Esophagus squamous epithelium (tissue), 5 donors: ENCODE data around the gene PRKAG1. TPM values are rescaled to one million over a fixed set of nuclear protein-coding genes. Genes with fewer than 3 reads are reported as not detected.
A peak's percentile ranks its signal among the peaks of the same experiment; 100 is the strongest.

Source experiments
- DNase-seq: peaks from one replicate; lab custom pipeline; 2025; lab: John Stamatoyannopoulos, UW
- H3K27ac ChIP-seq, 4 donors: fragments of 200-600 bp; sonication (generic); one replicate each; pipeline ENCODE4 v1.5.1; 2016 to 2019; ENCODE audit warnings: mild to moderate bottlenecking in 1 of 4
- H3K27me3 ChIP-seq, 4 donors: fragments of 200-600 bp; sonication (generic); 1 replicate in 3 of 4; 2 replicates in 1 of 4; pipeline versions ENCODE4 v1.5.1 to v1.6.0; 2017 to 2021; ENCODE audit warnings: antibody characterized with exemption in 1 of 4
- H3K36me3 ChIP-seq, 3 donors: fragments of 200-600 bp; sonication (generic); one replicate each; pipeline ENCODE4 v1.5.1; 2016 to 2019
- H3K4me1 ChIP-seq, 3 donors: fragments of 200-600 bp; sonication (generic); one replicate each; pipeline ENCODE4 v1.5.1; 2017 to 2019
- H3K4me3 ChIP-seq, 4 donors: fragments of 200-600 bp; sonication (generic); 1 replicate in 3 of 4; 2 replicates in 1 of 4; pipeline ENCODE4 v1.5.1; 2016 to 2019; ENCODE audit warnings: mild to moderate bottlenecking in 2 of 4, moderate library complexity in 1 of 4
- H3K9me3 ChIP-seq, 3 donors: fragments of 200-600 bp; sonication (generic); one replicate each; pipeline ENCODE4 v1.5.1; 2016 to 2019
- POLR2A ChIP-seq, 4 donors: fragments of 450-650 bp; IDR thresholded peaks; one replicate each; pipeline ENCODE4 v1.6.1; 2017; ENCODE audit warnings: antibody characterized with exemption in 4 of 4, mild to moderate bottlenecking in 4 of 4, moderate library complexity in 3 of 4
- WGBS, 2 donors: methylation state at CpG; one replicate each; pipeline ENCODE4 v1.1.5; 2018; 5-methylcytosine and 5-hydroxymethylcytosine counted together
- intact Hi-C: fragments of 100-400 bp; cut with DNase I; formaldehyde crosslinking; loops from one replicate; pipeline ENCODE4 v1.15.0; 2022
- total RNA-seq, 4 donors: library from RNA; depleted of rRNA; stranded (reverse); fragments of >200 nt; gene quantifications; one replicate each; pipeline ENCODE4 v1.1.0, GENCODE V29; 2016
- TF ChIP-seq, protein P1 (sequence below), 6 experiments: fragments of 450-650 bp in 4 of 6; fragments of 200-600 bp in 2 of 6; sonication (generic) in 2 of 6; IDR thresholded peaks; one replicate each; pipeline ENCODE4 v1.5.1; 2016 to 2019; ENCODE audit warnings: antibody characterized with exemption in 6 of 6, mild to moderate bottlenecking in 4 of 6, moderate library complexity in 4 of 6
- donor health status: DM: yes; HTN: yes; CAD: no.

PRKAG1 gene
- total RNA-seq, 4 donors from 2014 or later: 31.9 to 58.6 (median 47.8) TPM

DNA sequence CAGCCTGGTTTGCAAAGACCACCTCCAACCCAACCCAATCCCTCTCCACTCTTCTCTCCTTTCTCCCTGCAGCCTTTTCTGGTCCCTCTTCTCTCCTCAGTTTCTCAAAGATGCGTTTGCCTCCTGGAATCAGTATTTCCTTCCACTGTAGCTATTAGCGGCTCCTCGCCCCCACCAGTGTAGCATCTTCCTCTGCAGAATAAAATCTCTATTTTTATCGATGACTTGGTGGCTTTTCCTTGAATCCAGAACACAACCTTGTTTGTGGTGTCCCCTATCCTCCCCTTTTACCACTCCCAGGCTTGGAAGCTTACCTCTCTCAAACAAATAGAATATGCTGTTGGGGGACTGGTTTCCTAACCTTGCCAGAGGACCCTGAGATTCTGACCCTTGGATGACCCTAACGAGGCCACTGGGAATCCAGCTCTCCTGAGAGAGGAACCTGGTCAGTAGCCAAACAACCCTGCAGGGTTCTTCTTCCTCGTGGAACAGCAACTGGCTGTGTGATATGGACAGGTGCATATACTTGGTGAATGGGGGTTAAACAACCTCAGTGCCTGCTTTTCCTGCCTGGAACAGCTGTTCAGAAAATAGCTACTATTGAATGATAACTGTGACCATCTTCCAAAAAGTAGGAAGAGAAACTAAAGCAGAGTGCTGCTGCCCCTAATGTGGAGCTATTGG is 36.0 kb downstream of the PRKAG1 start:
- Histone ChIP-seq H3K27me3 (peaks cover 24 to 100% (median 32%) of the 10 kb centered on the region in 4 donors), H3K4me1 (peaks cover 39 to 50% (median 40%) of the 10 kb centered on the region in 3 donors), H3K36me3 (no peaks in the 10 kb centered on the region), H3K27ac (no peak overlapping the region), H3K4me3 (no peak overlapping the region), H3K9me3 (no peaks in the 10 kb centered on the region)
- intact Hi-C loops: loop anchor here (10.0 kb wide), 1 partner anchor 58 kb away; the partner anchor contains the start of gene FKBP11
- TF ChIP-seq POLR2A (IDR thresholded peaks at IDR 0.05): no peak
- TF ChIP-seq, protein P1, sequence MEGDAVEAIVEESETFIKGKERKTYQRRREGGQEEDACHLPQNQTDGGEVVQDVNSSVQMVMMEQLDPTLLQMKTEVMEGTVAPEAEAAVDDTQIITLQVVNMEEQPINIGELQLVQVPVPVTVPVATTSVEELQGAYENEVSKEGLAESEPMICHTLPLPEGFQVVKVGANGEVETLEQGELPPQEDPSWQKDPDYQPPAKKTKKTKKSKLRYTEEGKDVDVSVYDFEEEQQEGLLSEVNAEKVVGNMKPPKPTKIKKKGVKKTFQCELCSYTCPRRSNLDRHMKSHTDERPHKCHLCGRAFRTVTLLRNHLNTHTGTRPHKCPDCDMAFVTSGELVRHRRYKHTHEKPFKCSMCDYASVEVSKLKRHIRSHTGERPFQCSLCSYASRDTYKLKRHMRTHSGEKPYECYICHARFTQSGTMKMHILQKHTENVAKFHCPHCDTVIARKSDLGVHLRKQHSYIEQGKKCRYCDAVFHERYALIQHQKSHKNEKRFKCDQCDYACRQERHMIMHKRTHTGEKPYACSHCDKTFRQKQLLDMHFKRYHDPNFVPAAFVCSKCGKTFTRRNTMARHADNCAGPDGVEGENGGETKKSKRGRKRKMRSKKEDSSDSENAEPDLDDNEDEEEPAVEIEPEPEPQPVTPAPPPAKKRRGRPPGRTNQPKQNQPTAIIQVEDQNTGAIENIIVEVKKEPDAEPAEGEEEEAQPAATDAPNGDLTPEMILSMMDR (IDR thresholded peaks at IDR 0.05): no peak
- WGBS, 2 donors: 60 to 69% methylated on average over 5 to 6 of the region's 6 CpGs
- no peak for DNase-seq

DNA sequence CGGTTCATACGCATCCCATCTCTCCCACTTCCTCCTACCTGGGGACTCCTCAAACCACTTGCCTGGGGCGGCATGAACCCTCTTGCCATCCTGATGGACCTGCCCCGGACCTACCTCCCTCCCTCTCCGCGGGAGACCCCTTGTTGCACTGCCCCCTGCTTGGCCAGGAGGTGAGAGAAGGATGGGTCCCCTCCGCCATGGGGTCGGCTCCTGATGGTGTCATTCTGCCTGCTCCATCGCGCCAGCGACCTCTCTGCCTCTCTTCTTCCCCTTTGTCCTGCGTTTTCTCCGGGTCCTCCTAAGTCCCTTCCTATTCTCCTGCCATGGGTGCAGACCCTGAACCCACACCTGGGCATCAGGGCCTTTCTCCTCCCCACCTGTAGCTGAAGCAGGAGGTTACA is 36.8 kb downstream of the PRKAG1 start:
- Histone ChIP-seq H3K9me3 (no peaks in the 10 kb centered on the region), H3K27ac (no peak overlapping the region), H3K4me1 (peaks cover 39 to 51% (median 40%) of the 10 kb centered on the region in 3 donors), H3K4me3 (peak overlapping the region in 3 of 4 donors; percentile 1 to 63 (median 43)), H3K36me3 (no peaks in the 10 kb centered on the region), H3K27me3 (peaks cover 24 to 100% (median 34%) of the 10 kb centered on the region in 4 donors)
- DNase-seq: no peak
- intact Hi-C loops: loop anchor here (10.0 kb wide), 1 partner anchor 57 kb away; the partner anchor contains the start of gene FKBP11
- 27 to 47% methylated on average over 8 to 10 of the region's 13 CpGs for WGBS, 2 donors
- TF ChIP-seq, protein P1 (IDR thresholded peaks at IDR 0.05): no peak
- TF ChIP-seq POLR2A (IDR thresholded peaks at IDR 0.05): no peak

DNA sequence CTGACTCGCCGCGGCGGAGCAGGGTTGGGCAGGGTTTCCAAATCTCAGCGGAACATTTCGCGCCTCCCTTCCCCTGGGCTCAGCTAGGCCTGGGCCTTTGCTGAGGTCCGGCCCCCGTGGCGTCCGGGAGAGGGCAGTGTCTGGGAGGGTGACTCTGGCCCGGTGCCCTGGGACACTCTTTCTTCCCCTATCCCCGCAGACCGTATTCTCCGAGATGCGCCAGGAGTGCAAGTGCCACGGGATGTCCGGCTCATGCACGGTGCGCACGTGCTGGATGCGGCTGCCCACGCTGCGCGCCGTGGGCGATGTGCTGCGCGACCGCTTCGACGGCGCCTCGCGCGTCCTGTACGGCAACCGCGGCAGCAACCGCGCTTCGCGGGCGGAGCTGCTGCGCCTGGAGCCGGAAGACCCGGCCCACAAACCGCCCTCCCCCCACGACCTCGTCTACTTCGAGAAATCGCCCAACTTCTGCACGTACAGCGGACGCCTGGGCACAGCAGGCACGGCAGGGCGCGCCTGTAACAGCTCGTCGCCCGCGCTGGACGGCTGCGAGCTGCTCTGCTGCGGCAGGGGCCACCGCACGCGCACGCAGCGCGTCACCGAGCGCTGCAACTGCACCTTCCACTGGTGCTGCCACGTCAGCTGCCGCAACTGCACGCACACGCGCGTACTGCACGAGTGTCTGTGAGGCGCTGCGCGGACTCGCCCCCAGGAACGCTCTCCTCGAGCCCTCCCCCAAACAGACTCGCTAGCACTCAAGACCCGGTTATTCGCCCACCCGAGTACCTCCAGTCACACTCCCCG is 37.4 kb downstream of the PRKAG1 start:
- no peak overlapping the region for H3K27ac ChIP-seq
- TF ChIP-seq, protein P1 (IDR thresholded peaks at IDR 0.05): peak in 1 of 6 experiments; percentile 6
- TF ChIP-seq POLR2A (IDR thresholded peaks at IDR 0.05): no peak
- H3K4me3 ChIP-seq: peak overlapping the region; percentile 1 to 63 (median 40)
- peaks cover 24 to 100% (median 34%) of the 10 kb centered on the region in 4 donors for H3K27me3 ChIP-seq
- H3K36me3 ChIP-seq: no peaks in the 10 kb centered on the region
- no peaks in the 10 kb centered on the region for H3K9me3 ChIP-seq
- no peak for DNase-seq
- 1 to 3% methylated on average over 16 to 29 of the region's 91 CpGs for WGBS, 2 donors
- H3K4me1 ChIP-seq: peaks cover 39 to 51% (median 40%) of the 10 kb centered on the region in 3 donors
- intact Hi-C loops: loop anchor here (10.0 kb wide), 1 partner anchor 56 kb away; the partner anchor contains the start of gene FKBP11

DNA sequence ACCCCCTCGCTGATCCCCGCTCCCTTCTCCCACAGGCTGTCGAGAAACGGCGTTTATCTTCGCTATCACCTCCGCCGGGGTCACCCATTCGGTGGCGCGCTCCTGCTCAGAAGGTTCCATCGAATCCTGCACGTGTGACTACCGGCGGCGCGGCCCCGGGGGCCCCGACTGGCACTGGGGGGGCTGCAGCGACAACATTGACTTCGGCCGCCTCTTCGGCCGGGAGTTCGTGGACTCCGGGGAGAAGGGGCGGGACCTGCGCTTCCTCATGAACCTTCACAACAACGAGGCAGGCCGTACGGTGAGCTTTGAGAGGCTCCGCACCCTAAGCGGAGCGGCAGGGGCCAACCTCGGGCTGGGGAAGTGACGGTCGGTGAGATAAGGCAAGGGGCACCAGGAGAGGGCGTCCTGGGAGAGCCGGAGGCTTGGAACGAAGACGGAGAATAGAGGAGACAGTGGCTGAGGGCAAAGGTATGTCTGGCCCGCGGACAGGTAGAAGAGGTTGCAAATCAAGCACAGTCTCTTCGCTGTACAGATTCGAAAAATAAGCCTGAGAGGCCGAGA is 38.1 kb downstream of the PRKAG1 start:
- Histone ChIP-seq H3K4me3 (peak overlapping the region; percentile 18 to 63 (median 40)), H3K4me1 (peaks cover 39 to 49% (median 40%) of the 10 kb centered on the region in 3 donors), H3K36me3 (no peaks in the 10 kb centered on the region), H3K27ac (no peak overlapping the region), H3K9me3 (no peaks in the 10 kb centered on the region), H3K27me3 (peaks cover 24 to 100% (median 34%) of the 10 kb centered on the region in 4 donors)
- DNase-seq: no peak
- TF ChIP-seq POLR2A (IDR thresholded peaks at IDR 0.05): no peak
- WGBS, 2 donors: 1 to 3% methylated on average over 14 to 20 of the region's 46 CpGs
- intact Hi-C loops: loop anchor here (10.0 kb wide), 1 partner anchor 56 kb away; the partner anchor contains the start of gene FKBP11
